AG09309 (cell line): ENCODE results near the gene SMPD3.

Experiments
- DNase-seq: peaks from one replicate; pipeline ENCODE4 v3.0.0-alpha.2; 2010; ENCODE audit warnings: low read depth
- H3K4me3 ChIP-seq: 2 replicates; pipeline ENCODE4 v1.5.1; 2011; ENCODE audit warnings: mild to moderate bottlenecking, low read depth, low read length, moderate library complexity; ENCODE audit not compliant: control insufficient read depth
- CTCF ChIP-seq: IDR thresholded peaks from 2 replicates; pipeline ENCODE4 v1.5.1; 2011; ENCODE audit warnings: mild to moderate bottlenecking, low read depth, low read length, inconsistent platforms; ENCODE audit not compliant: insufficient read depth, control insufficient read depth; ENCODE audit errors: missing control alignments

SMPD3 gene

GRCh38 chr16:68472581-68472980 lies 24.3 kb upstream of the SMPD3 start:
- TF ChIP-seq CTCF: no peak
- H3K4me3 ChIP-seq: no peak overlapping the region
- DNase-seq: no peak

GRCh38 chr16:68470461-68471150 lies 22.3 kb upstream of the SMPD3 start:
- H3K4me3 ChIP-seq: no peak overlapping the region
- DNase-seq: no peak
- no peak for TF ChIP-seq CTCF

GRCh38 chr16:68469796-68470460 lies 21.6 kb upstream of the SMPD3 start:
- H3K4me3 ChIP-seq: no peak overlapping the region
- no peak for TF ChIP-seq CTCF
- no peak for DNase-seq

GRCh38 chr16:68468842-68469241 lies 20.5 kb upstream of the SMPD3 start:
- DNase-seq: no peak
- TF ChIP-seq CTCF: no peak
- no peak overlapping the region for H3K4me3 ChIP-seq

GRCh38 chr16:68466174-68466573 lies 17.9 kb upstream of the SMPD3 start:
- no peak overlapping the region for H3K4me3 ChIP-seq
- DNase-seq: no peak
- no peak for TF ChIP-seq CTCF

- TF ChIP-seq CTCF: no peak
- DNase-seq: no peak
- no peak overlapping the region for H3K4me3 ChIP-seq
These were observed 15.6 kb upstream of the SMPD3 start for GRCh38 chr16:68463904-68464303.
